Measurements from ENCODE around the gene TGFBR3.

TGFBR3 gene

GRCh38 chr1:91826248-91826647 is 59.7 kb downstream of the TGFBR3 start:
- no peak for DNase-seq (ENCODE audit: low read depth)

GRCh38 chr1:91821126-91821868 is 64.7 kb downstream of the TGFBR3 start:
- no peak for DNase-seq (ENCODE audit: low read depth)

DNA sequence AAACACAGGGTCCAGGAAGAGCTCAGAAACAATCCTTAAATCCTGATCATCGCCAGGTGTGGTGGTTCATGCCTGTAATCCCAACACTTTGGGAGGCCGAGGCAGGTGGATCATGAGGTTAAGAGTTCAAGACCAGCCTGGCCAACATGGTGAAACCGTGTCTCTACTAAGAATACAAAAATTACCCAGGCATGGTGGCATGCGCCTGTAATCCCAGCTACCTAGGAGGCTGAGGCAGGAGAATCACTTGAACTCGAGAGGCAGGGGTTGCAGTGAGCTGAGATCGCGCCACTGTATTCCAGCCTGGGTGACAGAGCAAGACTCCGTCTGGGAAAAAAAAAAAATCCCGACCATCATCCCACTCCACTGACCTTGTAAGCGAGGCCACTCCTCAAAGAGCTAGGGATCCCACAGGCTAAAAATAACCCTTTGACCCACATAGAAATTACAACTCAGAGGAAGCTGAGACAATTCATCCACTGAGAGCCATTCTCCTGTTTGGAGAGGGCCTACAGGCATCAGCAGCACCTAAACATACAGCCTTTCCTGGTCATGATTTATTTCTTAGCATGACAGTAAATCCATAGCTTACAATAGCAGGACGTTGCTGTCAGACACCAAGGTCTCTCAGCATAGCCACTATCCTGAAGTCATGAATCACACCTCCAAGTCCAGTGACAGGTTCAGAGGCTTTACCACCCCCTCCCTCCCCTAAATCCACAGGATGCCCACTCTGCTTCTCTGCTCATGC is 66.7 kb downstream of the TGFBR3 start:
- DNase-seq (ENCODE audit: low read depth) = no peak

GRCh38 chr1:91818713-91818975 is 67.3 kb downstream of the TGFBR3 start:
- DNase-seq (ENCODE audit: low read depth) = no peak

- DNase-seq (ENCODE audit: low read depth) = no peak
Measured at GRCh38 chr1:91817211-91817905, 68.6 kb downstream of the TGFBR3 start.

GRCh38 chr1:91816031-91816430 is 69.9 kb downstream of the TGFBR3 start:
- DNase-seq (ENCODE audit: low read depth) = no peak

GRCh38 chr1:91814448-91814847 is 71.5 kb downstream of the TGFBR3 start:
- DNase-seq (ENCODE audit: low read depth) = no peak

DNA sequence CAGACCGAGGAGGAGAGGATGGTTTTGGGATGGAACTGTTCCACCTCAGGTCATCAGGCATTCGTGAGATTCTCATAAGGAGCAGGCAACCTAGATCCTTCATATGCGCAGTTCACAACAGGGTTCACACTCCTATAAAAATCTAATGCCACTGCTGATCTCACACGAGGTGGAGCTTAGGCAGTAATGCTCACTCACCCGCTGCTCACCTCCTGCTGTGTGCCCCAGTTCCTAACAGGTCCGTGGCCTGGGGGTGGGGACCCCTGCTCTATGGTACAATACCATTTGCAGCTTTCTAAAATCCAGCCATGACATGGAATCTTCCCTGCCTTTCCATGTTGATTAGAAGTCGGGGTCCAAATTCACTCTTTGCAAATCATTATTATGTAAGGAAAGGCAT is 72.1 kb downstream of the TGFBR3 start:
- no peak for DNase-seq (ENCODE audit: low read depth)

DNA sequence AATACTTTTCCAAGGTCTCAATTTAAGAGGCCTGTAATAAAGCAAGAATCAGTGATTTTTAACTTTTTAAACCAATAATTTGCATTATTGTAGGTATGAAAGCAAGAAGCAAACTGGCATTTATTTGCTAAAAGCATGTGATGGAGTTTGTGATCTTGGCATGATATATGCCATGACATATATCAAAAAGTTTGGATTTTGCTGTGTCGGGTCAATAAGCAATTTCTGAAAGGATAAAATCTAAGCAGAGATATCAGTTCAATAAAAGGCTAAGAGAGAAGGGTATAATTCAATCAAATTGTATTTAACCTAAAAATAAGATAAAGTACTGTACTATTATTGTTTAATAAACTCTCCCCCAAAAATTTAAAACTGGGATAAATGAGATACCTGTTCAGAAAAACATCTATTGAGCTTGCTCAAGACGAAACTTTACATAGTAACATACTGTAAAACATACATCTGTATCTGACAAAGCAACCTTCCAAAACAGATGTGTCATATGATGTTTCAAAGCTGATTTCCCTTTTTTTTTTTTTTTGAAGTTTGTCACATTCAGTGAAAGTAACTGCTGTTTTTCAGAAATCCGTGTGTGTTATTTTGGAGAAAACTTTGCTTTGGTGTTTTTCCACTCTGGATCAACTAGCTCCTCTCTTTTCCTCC is 74.5 kb downstream of the TGFBR3 start:
- no peak for DNase-seq (ENCODE audit: low read depth)

DNA sequence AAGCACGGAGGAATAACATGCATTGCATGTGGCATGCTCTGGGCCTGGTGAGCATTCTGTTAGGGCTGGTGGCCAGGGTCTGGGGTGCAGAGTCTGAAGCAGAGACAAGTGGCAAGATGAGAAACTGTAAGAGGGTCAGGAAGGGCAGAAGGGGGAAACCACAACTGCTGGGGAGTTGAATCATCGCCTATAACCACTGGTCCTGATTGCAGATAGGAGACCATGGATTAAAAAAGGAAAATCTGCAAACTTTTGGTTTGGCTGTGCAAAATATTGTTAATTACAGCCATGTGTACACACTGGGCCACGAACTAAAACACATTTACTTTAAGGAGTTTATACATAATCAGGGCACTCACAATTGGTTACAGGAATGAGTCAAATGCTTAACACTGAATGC is 76.6 kb downstream of the TGFBR3 start:
- no peak for DNase-seq (ENCODE audit: low read depth)

GRCh38 chr1:91807921-91808620 is 77.9 kb downstream of the TGFBR3 start:
- DNase-seq (ENCODE audit: low read depth) = no peak

DNA sequence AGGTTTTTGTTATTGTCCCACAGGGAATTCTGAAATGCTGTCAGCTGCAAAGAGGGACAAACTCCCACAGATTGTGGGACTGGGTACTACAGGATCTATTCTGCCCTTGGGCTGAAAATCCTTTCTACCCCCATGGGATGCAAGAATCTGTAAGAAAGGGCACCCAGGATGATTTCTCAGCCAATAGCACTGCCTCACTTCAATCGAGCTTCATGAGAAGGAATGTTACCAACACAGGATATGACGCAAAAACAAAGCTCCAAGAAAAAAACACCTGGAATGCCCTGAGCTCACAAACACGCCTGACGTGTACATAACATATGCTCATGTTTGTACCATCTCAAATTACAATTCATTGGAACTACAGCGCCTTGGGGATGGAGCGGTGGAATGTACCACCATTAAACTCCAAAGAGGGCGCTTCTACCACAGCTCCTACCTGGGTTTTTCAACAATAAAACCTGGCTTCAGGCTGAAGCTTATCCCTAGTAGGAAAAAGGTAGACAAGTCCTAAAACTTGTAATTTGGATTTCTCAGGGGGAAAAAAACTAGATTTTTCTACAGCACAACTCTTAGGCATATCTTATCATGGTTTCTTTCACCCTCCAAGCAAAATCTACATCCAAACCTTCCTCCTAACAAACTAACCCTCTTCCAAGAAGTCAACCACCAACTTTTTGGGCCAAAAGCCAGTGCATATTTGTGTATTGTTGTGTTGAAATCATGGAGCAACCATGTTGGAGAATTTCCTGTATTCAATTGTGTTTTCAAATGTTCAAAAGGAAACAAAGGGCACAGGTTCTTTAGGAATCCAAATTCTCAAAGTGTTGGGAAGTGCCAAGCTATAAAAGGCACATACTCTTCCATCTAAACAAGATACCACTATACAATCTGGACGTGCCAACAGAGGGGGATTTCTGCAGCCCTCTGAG is 78.9 kb downstream of the TGFBR3 start:
- peak; percentile 60 for DNase-seq (ENCODE audit: low read depth)

- no peak for DNase-seq (ENCODE audit: low read depth)
Measured at GRCh38 chr1:91806181-91806768, 79.7 kb downstream of the TGFBR3 start.

GRCh38 chr1:91805311-91805801 is 80.6 kb downstream of the TGFBR3 start:
- DNase-seq (ENCODE audit: low read depth) = no peak

GRCh38 chr1:91804546-91805023 is 81.4 kb downstream of the TGFBR3 start:
- DNase-seq (ENCODE audit: low read depth) = no peak

- DNase-seq (ENCODE audit: low read depth) = no peak
Measured at GRCh38 chr1:91803847-91804545, 82.0 kb downstream of the TGFBR3 start.

- no peak for DNase-seq (ENCODE audit: low read depth)
Measured at GRCh38 chr1:91803123-91803522, 82.8 kb downstream of the TGFBR3 start.

DNA sequence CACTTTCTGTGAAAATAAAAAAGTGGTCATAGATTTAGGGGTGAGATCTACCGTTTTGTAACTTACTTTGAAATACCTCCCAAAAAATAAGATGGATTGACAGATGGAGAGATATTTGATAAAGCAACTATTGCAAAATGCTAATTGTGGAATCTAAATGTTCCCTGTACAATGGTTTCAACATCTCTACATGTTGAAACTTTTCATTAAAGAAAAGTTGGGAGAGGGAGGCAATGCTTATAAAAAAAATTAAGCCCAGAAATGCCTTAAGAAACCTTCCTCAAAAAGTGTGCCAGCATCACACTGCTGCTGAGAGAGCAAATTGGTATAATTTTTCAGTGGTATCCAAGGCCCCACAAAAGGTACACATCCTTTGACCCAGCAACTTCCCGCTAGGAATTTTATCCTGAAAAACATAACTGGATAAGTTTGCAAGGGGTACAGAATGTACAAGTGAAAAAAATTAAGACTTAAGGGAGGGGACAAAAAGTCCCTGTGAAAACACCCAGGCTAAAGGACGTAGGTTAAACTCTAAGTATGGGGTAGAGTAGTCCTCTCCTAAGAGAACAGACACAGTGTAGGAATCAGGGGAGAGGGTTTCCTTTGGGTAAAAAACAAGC is 84.3 kb downstream of the TGFBR3 start:
- no peak for DNase-seq (ENCODE audit: low read depth)

GRCh38 chr1:91799863-91800262 is 86.1 kb downstream of the TGFBR3 start:
- no peak for DNase-seq (ENCODE audit: low read depth)
